Measurements from ENCODE around the gene PEX3. TPM values are rescaled to one million over a fixed set of nuclear protein-coding genes. Genes with fewer than 3 reads are reported as not detected.

PEX3 gene
- total RNA-seq, 1 experiment from 2014 or later = 38.0 TPM

DNA sequence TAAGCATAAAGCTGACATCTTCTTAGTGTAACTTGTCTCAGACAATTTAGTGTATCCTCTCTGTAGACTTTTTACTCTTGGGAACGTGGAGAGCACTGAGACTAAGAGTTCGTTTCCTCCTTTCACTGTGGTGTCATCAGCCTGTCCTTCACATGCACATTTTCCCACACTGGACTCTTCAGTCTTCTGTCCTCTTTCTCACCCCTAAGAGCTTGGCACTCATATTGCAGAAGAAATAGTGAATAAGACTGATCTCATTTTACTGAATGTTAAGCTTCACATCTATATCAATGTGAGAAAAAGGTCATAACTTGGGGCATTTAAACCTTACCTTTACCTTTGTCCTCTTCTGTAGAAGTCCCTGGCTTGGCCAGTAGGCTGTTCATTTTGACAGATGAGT lies 35.4 kb downstream of the PEX3 start:
- H3K4me1 ChIP-seq (ENCODE audit: low read length) = no peaks in the 10 kb centered on the region
- no peak overlapping the region for H3K27ac ChIP-seq (ENCODE audit: low read length)
- no peaks in the 10 kb centered on the region for H3K9me2 ChIP-seq (replicated peaks; ENCODE audit: insufficient read depth, low read length)
- no peaks in the 10 kb centered on the region for H4K20me1 ChIP-seq (ENCODE audit: insufficient read depth, low read depth, low read length)
- H3K4me3 ChIP-seq (ENCODE audit: low read length) = no peak overlapping the region
- no peak overlapping the region for H2AFZ ChIP-seq (ENCODE audit: low read length)
- no peaks in the 10 kb centered on the region for H3K79me2 ChIP-seq (ENCODE audit: low read length)
- peaks cover 4% of the 10 kb centered on the region; the same call in 1 of the 2 replicates for H3K36me3 ChIP-seq (ENCODE audit: insufficient read depth, low read length)
- no peaks in the 10 kb centered on the region for H3K27me3 ChIP-seq (ENCODE audit: low read length)
- H3K9ac ChIP-seq (ENCODE audit: low read length) = no peak overlapping the region
- DNase-seq = no peak
- H3K9me3 ChIP-seq (ENCODE audit: low read length) = no peaks in the 10 kb centered on the region
- no peak overlapping the region for H3K4me2 ChIP-seq (ENCODE audit: low read depth, low read length, poor library complexity, severe bottlenecking)

DNA sequence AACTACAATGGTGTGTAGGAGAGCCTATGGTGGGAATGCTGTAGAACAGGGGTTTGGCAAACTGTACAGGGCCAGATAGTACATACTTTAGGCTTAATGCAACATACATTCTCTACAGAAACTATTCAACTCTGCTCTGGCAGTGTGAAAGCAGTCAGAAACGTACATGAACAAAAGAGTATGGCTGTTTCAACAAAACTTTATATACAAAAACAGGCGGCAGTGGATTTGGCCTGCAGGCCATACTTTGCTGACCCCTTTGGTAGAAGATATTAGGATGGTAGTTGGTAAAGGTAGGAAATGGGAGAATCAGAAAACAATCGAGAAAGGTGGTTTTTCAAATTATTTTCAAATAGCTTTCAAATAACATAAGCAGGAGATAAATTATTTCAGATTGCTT lies 36.1 kb downstream of the PEX3 start:
- no peaks in the 10 kb centered on the region for H4K20me1 ChIP-seq (ENCODE audit: insufficient read depth, low read depth, low read length)
- no peak overlapping the region for H3K4me3 ChIP-seq (ENCODE audit: low read length)
- DNase-seq = no peak
- no peaks in the 10 kb centered on the region for H3K9me2 ChIP-seq (replicated peaks; ENCODE audit: insufficient read depth, low read length)
- no peaks in the 10 kb centered on the region for H3K27me3 ChIP-seq (ENCODE audit: low read length)
- H3K27ac ChIP-seq (ENCODE audit: low read length) = no peak overlapping the region
- H3K4me2 ChIP-seq (ENCODE audit: low read depth, low read length, poor library complexity, severe bottlenecking) = no peak overlapping the region
- no peak overlapping the region for H3K9ac ChIP-seq (ENCODE audit: low read length)
- no peaks in the 10 kb centered on the region for H3K79me2 ChIP-seq (ENCODE audit: low read length)
- H2AFZ ChIP-seq (ENCODE audit: low read length) = no peak overlapping the region
- H3K36me3 ChIP-seq (ENCODE audit: insufficient read depth, low read length) = peaks cover 4% of the 10 kb centered on the region; the same call in 1 of the 2 replicates
- no peaks in the 10 kb centered on the region for H3K4me1 ChIP-seq (ENCODE audit: low read length)
- H3K9me3 ChIP-seq (ENCODE audit: low read length) = no peaks in the 10 kb centered on the region

DNA sequence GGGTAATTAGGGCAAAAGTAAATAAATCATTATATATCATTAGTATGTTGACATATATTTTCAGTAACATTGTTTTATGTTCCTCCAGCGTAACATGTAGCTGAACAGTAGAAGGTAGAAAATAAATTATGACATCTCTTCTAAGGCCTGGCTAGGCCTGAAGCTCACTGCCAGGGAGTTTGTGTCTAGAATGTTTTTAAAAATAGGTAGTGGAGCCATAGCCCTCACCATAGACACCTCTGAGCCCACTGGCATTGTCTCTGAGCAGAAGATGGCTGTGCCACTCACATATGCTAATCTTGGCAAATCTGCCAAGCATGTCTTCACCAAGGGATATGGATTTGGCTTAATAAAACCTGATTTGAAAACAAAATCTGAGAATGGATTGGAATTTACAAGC lies 39.6 kb downstream of the PEX3 start:
- H3K9ac ChIP-seq (ENCODE audit: low read length) = no peak overlapping the region
- no peak overlapping the region for H3K27ac ChIP-seq (ENCODE audit: low read length)
- H4K20me1 ChIP-seq (ENCODE audit: insufficient read depth, low read depth, low read length) = no peaks in the 10 kb centered on the region
- no peaks in the 10 kb centered on the region for H3K79me2 ChIP-seq (ENCODE audit: low read length)
- H3K4me3 ChIP-seq (ENCODE audit: low read length) = no peak overlapping the region
- DNase-seq = no peak
- no peaks in the 10 kb centered on the region for H3K9me2 ChIP-seq (replicated peaks; ENCODE audit: insufficient read depth, low read length)
- no peaks in the 10 kb centered on the region for H3K9me3 ChIP-seq (ENCODE audit: low read length)
- H3K36me3 ChIP-seq (ENCODE audit: insufficient read depth, low read length) = 0 out of 2 replicates have a peak, but pooled peaks cover 4% of the 10 kb centered on the region
- no peaks in the 10 kb centered on the region for H3K4me1 ChIP-seq (ENCODE audit: low read length)
- H3K4me2 ChIP-seq (ENCODE audit: low read depth, low read length, poor library complexity, severe bottlenecking) = no peak overlapping the region
- no peaks in the 10 kb centered on the region for H3K27me3 ChIP-seq (ENCODE audit: low read length)
- no peak overlapping the region for H2AFZ ChIP-seq (ENCODE audit: low read length)

DNA sequence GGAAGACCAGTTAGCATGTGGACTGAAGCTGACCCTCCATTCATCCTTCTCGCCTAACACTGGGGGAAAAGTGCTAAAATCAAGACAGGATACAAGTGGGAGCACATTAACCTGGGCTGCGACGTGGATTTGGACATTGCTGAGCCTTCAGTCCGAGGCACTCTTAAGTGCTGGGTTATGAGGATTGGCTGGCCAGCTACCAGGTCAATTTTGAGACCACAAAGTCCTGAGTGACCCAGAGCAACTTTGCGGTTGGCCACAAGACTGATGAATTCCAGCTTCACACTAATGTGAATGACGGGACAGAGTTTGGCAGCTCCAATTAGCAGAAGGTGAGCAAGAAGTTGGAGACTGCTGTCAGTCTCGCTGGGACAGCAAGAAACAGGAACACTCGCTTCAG lies 40.2 kb downstream of the PEX3 start:
- no peak for DNase-seq
- Histone ChIP-seq H3K4me2 (ENCODE audit: low read depth, low read length, poor library complexity, severe bottlenecking) (no peak overlapping the region), H4K20me1 (ENCODE audit: insufficient read depth, low read depth, low read length) (no peaks in the 10 kb centered on the region), H3K27ac (ENCODE audit: low read length) (no peak overlapping the region), H3K27me3 (ENCODE audit: low read length) (no peaks in the 10 kb centered on the region), H3K4me1 (ENCODE audit: low read length) (no peaks in the 10 kb centered on the region), H3K36me3 (ENCODE audit: insufficient read depth, low read length) (0 out of 2 replicates have a peak, but pooled peaks cover 4% of the 10 kb centered on the region), H3K9me3 (ENCODE audit: low read length) (no peaks in the 10 kb centered on the region), H3K79me2 (ENCODE audit: low read length) (no peaks in the 10 kb centered on the region), H2AFZ (ENCODE audit: low read length) (no peak overlapping the region), H3K4me3 (ENCODE audit: low read length) (no peak overlapping the region), H3K9ac (ENCODE audit: low read length) (no peak overlapping the region), H3K9me2 (replicated peaks; ENCODE audit: insufficient read depth, low read length) (no peaks in the 10 kb centered on the region)

DNA sequence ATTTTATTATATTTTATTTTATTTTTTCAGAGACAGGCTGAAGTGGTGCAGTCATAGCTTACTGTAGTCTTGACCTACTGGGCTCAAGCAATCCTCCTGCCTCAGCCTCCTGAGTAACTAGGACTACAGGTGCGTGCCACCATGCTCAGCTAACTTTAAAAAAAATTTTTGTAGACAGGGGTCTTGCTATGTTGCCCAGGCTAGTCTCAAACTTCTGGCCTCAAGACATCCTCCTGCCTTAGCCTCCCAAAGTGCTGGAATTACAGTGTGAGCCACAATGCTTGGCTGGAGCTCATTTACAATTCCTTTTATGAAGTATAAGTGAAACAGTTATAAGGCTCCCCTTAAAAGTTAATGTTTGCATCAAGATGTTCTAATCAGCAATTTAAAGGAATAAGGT lies 46.4 kb downstream of the PEX3 start:
- no peak overlapping the region for H3K4me2 ChIP-seq (ENCODE audit: low read depth, low read length, poor library complexity, severe bottlenecking)
- no peak overlapping the region for H2AFZ ChIP-seq (ENCODE audit: low read length)
- H3K79me2 ChIP-seq (ENCODE audit: low read length) = no peaks in the 10 kb centered on the region
- H3K9ac ChIP-seq (ENCODE audit: low read length) = no peak overlapping the region
- no peaks in the 10 kb centered on the region for H3K4me1 ChIP-seq (ENCODE audit: low read length)
- H3K27ac ChIP-seq (ENCODE audit: low read length) = no peak overlapping the region
- H3K36me3 ChIP-seq (ENCODE audit: insufficient read depth, low read length) = no peaks in the 10 kb centered on the region
- no peaks in the 10 kb centered on the region for H3K9me3 ChIP-seq (ENCODE audit: low read length)
- no peaks in the 10 kb centered on the region for H3K9me2 ChIP-seq (replicated peaks; ENCODE audit: insufficient read depth, low read length)
- H4K20me1 ChIP-seq (ENCODE audit: insufficient read depth, low read depth, low read length) = no peaks in the 10 kb centered on the region
- DNase-seq = no peak
- no peaks in the 10 kb centered on the region for H3K27me3 ChIP-seq (ENCODE audit: low read length)
- H3K4me3 ChIP-seq (ENCODE audit: low read length) = no peak overlapping the region

DNA sequence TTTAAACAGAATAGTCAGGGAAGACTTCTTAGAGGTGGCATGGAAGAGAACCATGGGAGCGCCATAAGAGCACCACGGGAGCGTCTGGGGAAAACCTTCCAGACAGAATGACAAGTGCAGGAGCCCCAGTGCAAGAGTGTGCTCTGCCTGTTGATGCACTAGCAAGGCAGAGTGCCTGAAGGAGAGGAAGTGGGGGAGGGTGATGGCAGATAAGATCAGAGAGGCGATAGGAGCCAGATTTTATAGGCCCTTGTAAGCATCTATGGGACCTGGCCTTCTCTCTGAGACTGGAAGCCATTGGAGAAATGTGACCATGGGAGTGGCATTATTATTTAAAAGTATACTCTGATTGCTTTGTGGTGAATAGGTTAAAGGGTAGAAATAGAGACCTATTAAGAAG lies 47.8 kb downstream of the PEX3 start:
- no peak overlapping the region for H3K27ac ChIP-seq (ENCODE audit: low read length)
- DNase-seq = no peak
- no peaks in the 10 kb centered on the region for H3K36me3 ChIP-seq (ENCODE audit: insufficient read depth, low read length)
- no peak overlapping the region for H2AFZ ChIP-seq (ENCODE audit: low read length)
- no peaks in the 10 kb centered on the region for H3K79me2 ChIP-seq (ENCODE audit: low read length)
- H3K4me2 ChIP-seq (ENCODE audit: low read depth, low read length, poor library complexity, severe bottlenecking) = no peak overlapping the region
- H3K4me3 ChIP-seq (ENCODE audit: low read length) = no peak overlapping the region
- H3K9ac ChIP-seq (ENCODE audit: low read length) = no peak overlapping the region
- H4K20me1 ChIP-seq (ENCODE audit: insufficient read depth, low read depth, low read length) = no peaks in the 10 kb centered on the region
- no peaks in the 10 kb centered on the region for H3K9me2 ChIP-seq (replicated peaks; ENCODE audit: insufficient read depth, low read length)
- no peaks in the 10 kb centered on the region for H3K4me1 ChIP-seq (ENCODE audit: low read length)
- H3K9me3 ChIP-seq (ENCODE audit: low read length) = no peaks in the 10 kb centered on the region
- no peaks in the 10 kb centered on the region for H3K27me3 ChIP-seq (ENCODE audit: low read length)

DNA sequence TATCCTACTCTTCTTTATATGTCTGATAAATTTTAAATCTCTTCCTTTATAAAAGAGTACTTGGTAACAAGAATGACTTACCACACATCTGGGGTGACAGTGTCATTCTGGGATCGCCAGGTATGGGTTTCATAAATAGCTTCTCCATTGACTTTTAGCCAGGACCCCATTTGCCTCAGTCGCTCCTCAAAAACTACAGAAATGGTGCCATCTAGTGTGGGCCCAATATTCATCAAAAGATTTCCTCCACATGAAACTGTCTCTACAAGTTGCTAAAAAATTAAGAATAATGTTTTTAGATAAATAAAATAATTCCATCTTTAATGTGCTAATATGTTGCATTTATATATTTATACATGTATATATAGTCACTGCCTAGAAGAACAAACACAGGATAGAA lies 51.2 kb downstream of the PEX3 start:
- H3K9me3 ChIP-seq (ENCODE audit: low read length) = no peaks in the 10 kb centered on the region
- H3K9me2 ChIP-seq (replicated peaks; ENCODE audit: insufficient read depth, low read length) = no peaks in the 10 kb centered on the region
- H3K27ac ChIP-seq (ENCODE audit: low read length) = no peak overlapping the region
- no peak overlapping the region for H3K4me3 ChIP-seq (ENCODE audit: low read length)
- H3K4me1 ChIP-seq (ENCODE audit: low read length) = peaks cover 10% of the 10 kb centered on the region
- no peaks in the 10 kb centered on the region for H4K20me1 ChIP-seq (ENCODE audit: insufficient read depth, low read depth, low read length)
- no peak overlapping the region for H3K9ac ChIP-seq (ENCODE audit: low read length)
- no peaks in the 10 kb centered on the region; the same call in 1 of the 2 replicates for H3K27me3 ChIP-seq (ENCODE audit: low read length)
- H2AFZ ChIP-seq (ENCODE audit: low read length) = no peak overlapping the region
- no peak overlapping the region for H3K4me2 ChIP-seq (ENCODE audit: low read depth, low read length, poor library complexity, severe bottlenecking)
- H3K36me3 ChIP-seq (ENCODE audit: insufficient read depth, low read length) = no peaks in the 10 kb centered on the region
- DNase-seq = peak; percentile 43
- H3K79me2 ChIP-seq (ENCODE audit: low read length) = no peaks in the 10 kb centered on the region

DNA sequence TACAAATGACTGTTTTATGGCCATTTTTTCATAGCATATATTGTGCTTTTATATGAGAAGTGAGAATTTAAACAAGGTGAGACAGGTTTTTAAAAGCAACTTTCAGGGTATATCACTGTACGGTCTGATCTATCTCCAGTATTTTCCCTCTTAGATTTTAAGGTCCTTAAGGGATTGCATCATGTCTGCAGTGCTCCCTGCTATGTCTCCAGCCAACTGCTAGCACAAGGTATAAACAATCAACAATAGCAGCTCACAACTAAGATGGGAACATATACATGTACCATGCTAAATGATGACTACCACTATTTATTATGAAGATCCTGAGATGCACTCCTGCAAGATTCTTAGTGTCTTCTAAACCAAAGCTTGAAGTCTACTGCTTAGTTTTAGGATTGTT lies 53.8 kb downstream of the PEX3 start:
- no peak for DNase-seq
- no peak overlapping the region for H3K4me2 ChIP-seq (ENCODE audit: low read depth, low read length, poor library complexity, severe bottlenecking)
- H3K27me3 ChIP-seq (ENCODE audit: low read length) = no peaks in the 10 kb centered on the region; the same call in 1 of the 2 replicates
- H4K20me1 ChIP-seq (ENCODE audit: insufficient read depth, low read depth, low read length) = no peaks in the 10 kb centered on the region
- peaks cover 23% of the 10 kb centered on the region for H3K4me1 ChIP-seq (ENCODE audit: low read length)
- H3K79me2 ChIP-seq (ENCODE audit: low read length) = no peaks in the 10 kb centered on the region
- no peak overlapping the region for H3K9ac ChIP-seq (ENCODE audit: low read length)
- H3K9me2 ChIP-seq (replicated peaks; ENCODE audit: insufficient read depth, low read length) = no peaks in the 10 kb centered on the region
- H3K36me3 ChIP-seq (ENCODE audit: insufficient read depth, low read length) = no peaks in the 10 kb centered on the region
- no peak overlapping the region for H3K4me3 ChIP-seq (ENCODE audit: low read length)
- no peak overlapping the region for H3K27ac ChIP-seq (ENCODE audit: low read length)
- no peak overlapping the region for H2AFZ ChIP-seq (ENCODE audit: low read length)
- no peaks in the 10 kb centered on the region for H3K9me3 ChIP-seq (ENCODE audit: low read length)

DNA sequence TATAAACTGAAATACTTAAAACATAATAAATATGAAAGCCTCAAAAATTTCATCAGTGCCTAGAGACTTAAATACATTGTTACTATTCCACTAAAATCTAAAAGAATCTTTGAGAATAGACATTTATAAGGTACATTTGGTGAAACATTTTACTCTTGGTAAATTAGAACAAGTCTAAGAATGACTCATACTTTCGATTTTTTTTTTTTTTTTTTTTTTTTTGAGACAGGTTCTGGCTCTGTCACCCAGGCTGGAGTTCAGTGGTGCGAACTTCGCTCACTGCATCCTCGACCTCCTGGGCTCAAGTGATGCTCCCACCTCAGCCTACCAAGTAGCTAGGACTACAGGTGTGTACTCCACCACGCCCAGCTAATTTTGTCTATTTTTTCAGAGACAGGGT lies 54.5 kb downstream of the PEX3 start:
- Histone ChIP-seq H3K4me2 (ENCODE audit: low read depth, low read length, poor library complexity, severe bottlenecking) (no peak overlapping the region), H3K27me3 (ENCODE audit: low read length) (no peaks in the 10 kb centered on the region; the same call in 1 of the 2 replicates), H4K20me1 (ENCODE audit: insufficient read depth, low read depth, low read length) (no peaks in the 10 kb centered on the region), H3K79me2 (ENCODE audit: low read length) (no peaks in the 10 kb centered on the region), H3K4me3 (ENCODE audit: low read length) (no peak overlapping the region), H3K36me3 (ENCODE audit: insufficient read depth, low read length) (no peaks in the 10 kb centered on the region), H2AFZ (ENCODE audit: low read length) (no peak overlapping the region), H3K27ac (ENCODE audit: low read length) (no peak overlapping the region), H3K4me1 (ENCODE audit: low read length) (peaks cover 23% of the 10 kb centered on the region), H3K9me3 (ENCODE audit: low read length) (no peaks in the 10 kb centered on the region), H3K9ac (ENCODE audit: low read length) (no peak overlapping the region), H3K9me2 (replicated peaks; ENCODE audit: insufficient read depth, low read length) (no peaks in the 10 kb centered on the region)
- DNase-seq = no peak
